ENCODE measurements around the gene ZNF30.

DNA sequence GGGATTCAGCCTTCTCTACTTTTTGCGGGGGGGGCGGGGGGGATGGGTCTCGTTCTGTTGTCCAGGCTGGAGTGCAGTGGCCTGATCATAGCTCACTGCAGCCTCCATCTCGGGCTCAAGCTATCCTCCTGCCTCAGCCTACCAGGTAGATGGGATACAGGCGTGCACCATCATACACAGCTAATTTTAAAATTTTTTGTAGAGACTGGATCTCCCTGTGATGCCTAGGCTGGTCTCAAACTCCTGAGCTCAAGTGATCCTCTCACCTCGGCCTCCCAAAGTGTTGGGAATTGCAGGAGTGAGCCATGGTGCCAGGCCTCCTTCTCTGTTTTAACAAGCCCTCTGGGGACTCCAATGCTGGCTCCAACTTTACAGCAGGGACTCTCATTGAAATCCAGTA lies 37.9 kb downstream of the ZNF30 start:
- no peak for TF ChIP-seq POLR2A (IDR thresholded peaks at IDR 0.05)
- TF ChIP-seq CTCF (IDR thresholded peaks at IDR 0.05) = no peak

Measured in tibial nerve (tissue), 3 donors.